Activated effector memory CD4-positive, alpha-beta T cell treated with Interleukin-2 at 50 U/mL for 16 hours (primary cell): Measurements from ENCODE around the gene RACGAP1.
A peak's percentile ranks its signal among the peaks of the same experiment; 100 is the strongest.

Experiments
- DNase-seq: peaks from one replicate; pipeline ENCODE4 v3.0.0-alpha.2; 2020

The RACGAP1 gene

DNA sequence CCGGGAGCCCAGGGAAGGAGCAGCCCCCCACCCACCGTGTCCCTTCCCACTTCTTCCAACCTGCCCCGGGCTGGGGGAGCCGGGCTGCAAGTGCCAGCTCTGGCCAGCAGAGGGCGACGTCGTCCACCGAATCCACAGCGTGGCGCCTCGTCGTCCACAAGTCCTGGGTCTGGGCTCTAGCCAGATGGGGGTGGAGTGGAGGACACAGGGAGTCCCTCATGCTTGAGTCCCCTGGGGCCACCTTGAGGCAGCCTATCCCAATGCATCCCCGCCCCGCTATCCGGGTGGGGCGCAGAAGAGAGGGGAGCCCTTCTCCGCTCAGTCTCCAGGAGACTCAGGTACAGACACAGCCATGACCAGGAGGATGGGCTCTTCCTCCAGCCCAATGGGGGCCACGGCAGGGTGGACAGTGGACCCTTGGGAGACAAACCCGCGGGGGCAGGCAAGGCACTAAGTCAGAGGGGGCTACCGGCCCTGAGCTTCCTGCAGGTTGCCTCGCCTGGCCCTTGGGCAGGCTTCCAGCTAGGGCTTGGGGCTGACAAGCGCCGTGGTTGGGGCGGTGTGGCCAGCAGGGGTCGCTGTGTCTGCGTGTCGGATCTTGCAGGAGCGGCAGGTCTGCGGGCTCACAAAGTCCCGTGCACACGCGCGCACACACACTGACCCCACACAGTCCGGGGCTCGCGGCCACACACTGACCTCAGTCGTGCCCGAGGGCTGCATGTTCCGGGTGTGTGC lies 58.1 kb downstream of the RACGAP1 start:
- peak; percentile 84 for DNase-seq

GRCh38 chr12:49966511-49967041 lies 58.7 kb downstream of the RACGAP1 start:
- DNase-seq = no peak

- DNase-seq = no peak
Measured at GRCh38 chr12:49965836-49966235, 59.5 kb downstream of the RACGAP1 start.

- no peak for DNase-seq
Measured at GRCh38 chr12:49964849-49965624, 60.3 kb downstream of the RACGAP1 start.

- DNase-seq = no peak
Measured at GRCh38 chr12:49963976-49964815, 61.1 kb downstream of the RACGAP1 start.

DNA sequence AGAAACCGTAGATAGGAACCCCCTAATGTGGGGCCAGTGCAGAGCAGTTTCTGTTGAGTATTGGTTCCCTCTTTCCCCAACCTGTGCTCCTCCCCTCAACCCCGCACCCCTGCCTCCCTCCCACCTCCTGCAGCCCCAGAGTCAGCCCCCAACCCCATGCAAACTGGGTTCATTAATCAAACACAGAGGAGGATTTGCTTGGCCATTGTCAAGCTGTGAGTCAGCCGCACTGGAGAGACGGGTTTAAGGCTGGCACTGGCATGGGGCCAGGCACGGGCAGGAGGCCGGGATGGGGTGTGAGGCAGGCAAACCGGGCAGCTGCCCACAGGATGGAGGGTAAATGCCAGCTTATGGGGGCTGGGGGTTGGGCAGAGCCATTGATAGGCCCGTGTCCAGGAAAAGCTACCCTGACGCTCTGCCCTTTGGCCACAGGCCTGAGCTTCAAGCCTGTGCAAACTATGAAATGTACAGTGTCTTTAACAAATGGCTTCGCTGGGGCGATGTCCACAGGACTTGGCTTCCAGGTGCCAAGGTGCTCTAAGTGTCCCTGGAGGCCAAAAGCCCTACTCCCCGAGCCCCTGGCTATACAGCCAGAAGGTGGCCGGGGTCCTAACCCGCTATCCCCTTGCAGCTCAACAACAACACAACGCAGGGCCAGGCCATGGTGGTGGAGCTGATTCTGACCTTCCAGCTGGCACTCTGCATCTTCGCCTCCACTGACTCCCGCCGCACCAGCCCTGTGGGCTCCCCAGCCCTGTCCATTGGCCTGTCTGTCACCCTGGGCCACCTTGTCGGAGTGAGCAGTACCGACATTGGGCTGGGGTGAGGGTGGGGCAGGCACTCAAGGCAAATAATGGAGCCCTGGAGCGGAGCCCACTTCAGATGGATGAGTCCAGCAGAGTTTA lies 62.2 kb downstream of the RACGAP1 start:
- no peak for DNase-seq

DNA sequence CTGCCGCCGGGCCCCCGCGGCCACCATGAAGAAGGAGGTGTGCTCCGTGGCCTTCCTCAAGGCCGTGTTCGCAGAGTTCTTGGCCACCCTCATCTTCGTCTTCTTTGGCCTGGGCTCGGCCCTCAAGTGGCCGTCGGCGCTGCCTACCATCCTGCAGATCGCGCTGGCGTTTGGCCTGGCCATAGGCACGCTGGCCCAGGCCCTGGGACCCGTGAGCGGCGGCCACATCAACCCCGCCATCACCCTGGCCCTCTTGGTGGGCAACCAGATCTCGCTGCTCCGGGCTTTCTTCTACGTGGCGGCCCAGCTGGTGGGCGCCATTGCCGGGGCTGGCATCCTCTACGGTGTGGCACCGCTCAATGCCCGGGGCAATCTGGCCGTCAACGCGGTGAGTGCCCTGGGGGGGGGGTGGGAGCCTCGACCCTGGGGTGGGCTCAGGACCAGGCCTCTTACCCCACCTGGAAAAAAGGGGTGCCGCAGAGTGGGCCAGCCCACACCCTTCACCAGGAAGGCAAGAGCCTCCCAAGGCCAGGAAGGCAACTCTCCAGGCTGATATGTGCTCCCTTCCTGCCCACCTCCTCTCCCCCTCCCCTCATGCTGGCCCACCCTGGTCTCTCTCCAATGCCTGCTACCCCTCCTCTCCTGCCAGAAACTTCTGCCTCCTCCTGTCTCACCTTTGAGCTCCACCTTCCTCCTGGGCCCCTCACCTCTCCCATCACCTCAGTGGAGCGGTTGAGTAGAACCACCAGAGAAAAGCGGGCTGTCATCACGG lies 63.1 kb downstream of the RACGAP1 start:
- no peak for DNase-seq

DNA sequence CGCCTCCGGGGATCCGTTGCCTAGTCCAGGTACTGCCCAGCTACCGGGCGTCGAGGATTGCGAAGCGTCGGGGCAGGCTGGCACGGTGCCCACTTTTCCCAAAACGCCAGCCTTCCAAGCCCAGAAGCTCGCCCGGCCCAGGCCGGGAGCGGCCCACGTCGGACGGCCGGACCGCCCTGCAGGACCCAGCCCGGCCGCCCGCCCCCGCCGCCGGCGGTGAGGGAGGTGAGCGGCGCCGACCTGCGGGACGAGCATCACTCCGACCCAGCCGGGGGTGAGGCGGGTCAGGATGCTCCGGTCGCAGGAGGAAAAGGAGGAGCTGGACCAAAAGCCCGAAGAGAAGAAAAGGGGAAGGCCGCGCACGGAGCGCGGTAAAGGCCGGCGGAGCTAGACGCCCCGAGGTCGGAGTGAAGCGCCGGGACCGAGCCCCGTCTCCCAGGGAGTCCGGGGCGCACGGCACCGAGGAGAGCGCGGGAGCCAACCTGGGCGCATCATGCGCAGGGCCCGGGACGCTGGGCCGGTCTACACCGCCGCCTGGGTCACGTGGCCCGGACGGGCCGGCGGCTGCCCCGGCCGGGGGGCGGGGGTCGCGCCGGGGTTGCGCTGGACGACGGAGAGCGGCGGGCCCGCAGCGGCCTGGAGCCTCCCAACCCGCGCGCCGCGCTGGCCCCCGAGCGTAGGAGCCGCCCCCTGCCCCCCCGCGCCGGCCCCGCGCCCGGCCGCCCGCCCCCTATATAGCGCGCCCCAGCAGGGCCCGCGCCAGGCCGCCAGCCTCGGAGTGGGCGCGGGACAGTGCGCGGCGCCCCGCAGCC lies 64.0 kb downstream of the RACGAP1 start, which contains the start of gene AQP5:
TSS of gene AQP5 (plus strand) at position 762 of the 812 bp plus-strand sequence. CDS start 146 bp downstream, outside the sequence.
- DNase-seq = no peak

- no peak for DNase-seq
Measured at GRCh38 chr12:49960474-49961110, 64.7 kb downstream of the RACGAP1 start.

DNA sequence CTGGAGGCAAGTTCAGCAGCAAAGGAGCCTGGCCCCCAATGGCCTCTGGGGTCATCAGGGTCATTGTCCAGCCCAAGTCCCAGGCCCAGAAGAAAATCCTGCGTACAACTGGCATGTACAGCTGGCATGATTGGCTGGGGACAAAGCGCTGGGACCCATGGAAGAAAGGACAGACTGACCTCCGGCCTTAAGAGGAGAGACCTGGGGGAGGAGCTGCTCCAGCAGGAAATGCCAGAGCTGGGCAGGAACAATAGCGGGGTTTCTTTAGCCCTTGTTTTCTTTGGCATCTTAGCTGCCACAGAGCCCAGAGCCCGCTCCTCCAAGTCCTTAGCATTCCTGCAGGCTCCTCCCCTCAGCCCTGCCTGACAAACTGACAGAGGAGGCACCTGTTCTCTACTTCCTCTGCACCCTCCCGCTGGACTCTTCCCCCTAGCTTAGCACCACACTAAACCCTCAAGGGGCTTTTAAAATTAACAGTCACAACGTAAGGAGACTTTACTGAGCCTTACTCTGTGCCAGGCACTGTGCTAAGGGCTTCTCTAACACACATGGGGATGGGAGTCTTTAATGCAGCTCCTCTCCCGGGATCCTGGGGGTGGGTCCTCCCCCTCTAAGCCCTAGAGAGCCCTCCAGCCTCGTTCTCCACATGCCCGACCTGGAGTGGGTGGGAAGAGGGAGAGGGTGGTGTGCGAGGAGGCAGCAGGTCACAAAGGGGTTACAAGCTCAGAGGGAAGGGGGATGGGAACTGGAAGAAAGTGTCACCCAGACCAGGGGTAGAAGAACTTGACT lies 65.4 kb downstream of the RACGAP1 start:
- no peak for DNase-seq

GRCh38 chr12:49957570-49957967 lies 67.7 kb downstream of the RACGAP1 start:
- DNase-seq = no peak

DNA sequence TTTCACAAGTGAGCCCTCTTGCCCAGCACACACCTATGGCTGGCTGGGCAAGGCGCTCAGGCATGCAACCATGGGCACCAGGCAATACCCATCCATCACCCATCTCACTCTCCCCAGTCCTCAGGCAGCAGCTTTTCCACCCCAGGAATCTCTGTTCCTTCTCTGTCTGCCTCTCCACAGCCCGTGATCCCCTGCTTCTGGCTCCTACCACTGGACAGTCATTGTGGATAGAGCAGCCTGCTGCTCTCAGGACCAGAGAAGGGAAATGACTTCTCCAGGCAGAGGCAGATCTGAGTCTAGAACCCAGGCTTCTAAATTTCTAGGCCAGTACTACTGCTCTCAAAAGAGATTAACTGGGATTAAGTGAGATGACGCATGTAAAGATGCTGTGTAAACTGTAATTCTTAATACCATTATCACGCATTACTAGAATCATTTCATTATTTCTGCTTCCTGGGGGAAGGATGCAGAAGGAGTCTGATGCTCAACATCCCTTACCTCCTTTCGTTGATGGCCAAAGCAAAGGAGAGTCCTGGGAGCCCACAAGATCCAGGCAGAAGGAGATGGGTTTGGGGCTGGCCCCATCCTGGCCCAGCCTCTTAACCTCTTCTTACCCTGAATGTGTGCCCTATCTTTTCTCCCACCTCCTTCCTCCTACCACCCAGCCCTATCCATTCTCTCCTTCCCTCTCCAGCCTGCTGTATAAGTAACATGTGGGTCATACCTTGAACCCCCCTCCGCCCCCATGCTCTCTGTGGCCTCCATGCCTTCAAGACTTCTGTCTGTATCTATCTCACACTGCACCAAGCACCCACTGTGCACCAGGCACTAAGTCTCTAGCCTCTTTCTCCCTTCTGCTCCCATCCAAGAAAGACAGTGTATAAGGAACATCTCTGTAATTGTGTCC lies 68.4 kb downstream of the RACGAP1 start:
- no peak for DNase-seq

GRCh38 chr12:49955899-49956662 lies 69.2 kb downstream of the RACGAP1 start:
- DNase-seq = no peak

- DNase-seq = no peak
Measured at GRCh38 chr12:49954863-49955830, 70.1 kb downstream of the RACGAP1 start.

- DNase-seq = no peak
Measured at GRCh38 chr12:49953961-49954846, 71.1 kb downstream of the RACGAP1 start.
